GM18870 (cell line): ENCODE data around the gene KRTAP10-3.
"Not testable (repeated sequence)": the region's sequence is repeated elsewhere in the genome, so short reads cannot be mapped to it uniquely, and the experiment has no call there.

Source experiments
- ATAC-seq: cut with Tn5 transposase; IDR thresholded peaks from one replicate; pipeline ENCODE4 v1.9.1; 2021; ENCODE audit warnings: moderate library complexity; ENCODE audit not compliant: unreplicated experiment

The KRTAP10-3 gene

DNA sequence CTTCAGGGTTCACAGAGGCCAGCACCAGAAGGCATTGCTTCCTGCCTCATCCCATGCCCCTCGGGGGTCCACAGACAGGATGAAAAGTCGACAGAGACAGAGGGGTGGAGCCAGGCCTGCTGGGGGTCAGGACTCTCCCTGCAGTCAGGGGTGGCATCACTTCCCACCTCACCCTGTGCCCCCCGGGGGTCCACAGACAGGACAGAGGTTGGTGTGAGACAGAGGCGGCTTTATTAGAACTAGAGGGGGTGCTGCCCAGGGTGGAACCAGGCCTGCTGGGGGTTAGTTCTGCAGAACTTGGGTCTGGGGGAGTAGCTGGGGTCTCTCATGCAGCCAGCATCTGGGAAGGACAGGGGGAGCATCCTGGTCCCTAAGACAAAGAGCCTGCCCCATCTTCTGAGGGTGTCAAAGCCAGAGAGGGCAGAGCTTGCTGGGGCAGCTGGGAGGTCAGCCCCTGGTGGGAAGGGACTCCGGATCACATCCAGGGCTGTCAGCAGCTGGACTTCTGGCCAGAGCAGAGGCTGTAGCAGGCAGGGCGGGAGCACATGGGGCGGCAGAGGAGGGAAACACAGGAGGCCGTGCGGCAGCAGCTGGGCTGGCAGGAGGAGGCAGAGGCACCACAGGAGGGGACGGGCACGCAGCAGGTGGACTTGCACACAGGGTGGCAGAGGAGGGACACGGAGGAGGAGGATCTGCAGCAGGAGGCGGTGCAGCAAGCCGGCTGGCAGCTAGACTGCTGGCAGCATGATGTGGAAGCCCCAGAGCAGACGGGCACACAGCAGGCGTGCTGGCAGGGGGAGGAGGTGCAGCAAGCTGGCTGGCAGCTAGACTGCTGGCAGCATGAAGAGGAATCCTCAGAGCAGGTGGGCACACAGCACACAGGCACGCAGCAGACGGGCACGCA is 32.6 kb upstream of the KRTAP10-3 start:
- not testable (repeated sequence) for ATAC-seq

- no peak for ATAC-seq
These were observed 31.7 kb upstream of the KRTAP10-3 start for GRCh38 chr21:44590311-44590721.

DNA sequence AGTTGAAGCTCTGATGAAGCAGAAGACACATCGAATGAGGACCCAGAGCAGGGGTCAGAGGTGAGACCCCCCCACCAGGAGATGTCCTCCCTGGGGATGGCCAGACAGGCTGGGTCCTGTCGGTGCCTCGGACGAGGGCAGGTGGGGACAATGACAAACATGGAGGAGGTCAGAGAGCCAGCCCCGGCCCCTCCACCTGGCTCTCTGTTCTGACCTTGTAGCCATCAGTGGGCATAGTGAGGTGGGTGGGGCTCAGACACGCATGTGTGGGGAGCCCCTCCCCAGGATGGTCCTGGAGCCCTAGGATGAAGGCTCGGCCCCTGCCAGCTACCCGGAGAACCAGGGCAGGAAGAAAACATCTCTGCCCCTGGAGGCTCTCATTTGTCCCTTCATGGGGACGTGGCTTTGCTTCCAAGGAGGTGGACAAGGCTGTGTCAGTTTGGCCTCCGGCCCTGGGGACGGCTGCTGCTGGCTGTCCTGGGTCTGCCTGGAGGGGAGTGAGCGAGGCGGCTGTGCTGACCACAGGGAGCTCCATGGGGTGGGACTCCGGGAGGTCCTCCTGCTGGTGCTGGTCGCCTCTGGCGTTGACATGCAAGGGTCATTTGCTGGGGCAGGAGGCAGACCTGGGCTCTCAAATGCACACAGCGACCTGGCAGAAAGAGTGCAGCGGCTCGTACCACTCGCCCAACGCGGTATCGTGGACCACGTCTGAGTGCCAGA is 31.2 kb upstream of the KRTAP10-3 start:
- no peak for ATAC-seq

GRCh38 chr21:44589094-44589493 is 30.5 kb upstream of the KRTAP10-3 start:
- no peak for ATAC-seq

GRCh38 chr21:44585892-44586291 is 27.3 kb upstream of the KRTAP10-3 start:
- no peak for ATAC-seq

DNA sequence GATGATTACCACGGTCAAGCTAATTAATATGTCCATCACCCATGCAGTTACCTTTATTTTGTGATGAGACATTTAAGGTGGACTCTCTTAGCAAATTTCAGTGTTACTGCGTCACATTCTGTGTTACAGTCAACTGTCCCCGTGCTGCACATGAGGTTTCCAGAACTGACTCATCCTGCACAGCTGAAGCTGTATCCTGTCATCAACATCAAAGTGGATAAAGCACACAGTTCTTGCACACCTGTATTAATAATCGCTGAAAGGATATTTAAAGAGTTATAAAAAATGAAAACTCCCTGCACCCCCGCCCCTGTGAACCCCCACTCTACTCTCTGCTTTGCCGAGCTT is 25.2 kb upstream of the KRTAP10-3 start:
- ATAC-seq: no peak

DNA sequence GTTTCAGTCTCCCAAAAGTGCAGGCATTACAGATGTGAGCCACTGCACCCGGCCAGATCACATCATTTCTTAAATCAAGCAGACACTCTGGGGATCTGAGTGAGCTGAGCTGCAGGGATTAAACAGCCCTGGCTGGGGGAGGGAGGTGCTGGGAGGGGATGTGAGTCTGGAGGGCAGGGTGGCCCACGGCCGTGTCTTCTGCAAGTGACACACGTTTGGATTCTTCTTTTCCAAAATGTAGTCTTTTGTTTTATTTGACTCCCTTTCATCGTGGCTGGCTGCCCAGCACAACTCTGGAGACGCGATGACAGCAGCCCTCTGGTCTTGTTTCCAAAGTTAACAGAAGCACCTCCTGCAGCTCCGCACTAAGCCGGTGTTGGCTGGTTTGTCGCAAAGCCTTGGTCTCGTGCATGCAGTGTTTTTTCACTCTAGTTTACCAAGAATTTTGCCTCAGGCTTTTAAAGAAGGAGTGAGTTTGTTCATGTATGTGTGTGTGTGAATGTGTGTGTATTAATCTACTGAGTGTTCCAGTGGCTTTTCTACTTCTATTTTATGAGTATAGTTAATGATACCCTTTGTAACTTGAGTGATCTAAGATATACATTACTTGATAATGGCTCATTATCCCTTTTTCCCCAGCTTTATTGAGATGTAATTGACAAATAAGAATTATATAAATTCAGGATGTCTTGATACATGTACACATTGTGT is 24.6 kb upstream of the KRTAP10-3 start:
- no peak for ATAC-seq

- no peak for ATAC-seq
These were observed 23.5 kb upstream of the KRTAP10-3 start for GRCh38 chr21:44582055-44582454.

DNA sequence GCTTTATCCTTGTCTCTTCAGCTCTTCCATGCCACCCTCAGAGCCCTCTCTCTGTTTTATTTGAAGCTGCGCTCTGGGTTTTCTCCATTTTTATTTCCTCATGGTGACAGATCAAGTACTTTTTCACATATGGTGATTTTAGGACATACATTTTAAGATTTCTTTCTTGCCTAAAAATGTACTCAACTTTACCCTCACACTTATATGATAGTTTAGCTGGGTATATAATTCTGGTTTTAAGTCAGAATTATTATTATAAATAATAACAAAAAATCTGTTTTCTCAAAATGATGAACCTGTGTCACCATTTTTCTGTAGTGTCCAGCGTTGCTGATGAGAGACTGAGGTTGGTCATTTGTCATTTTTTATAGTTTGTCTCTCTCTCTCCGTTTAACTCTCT is 22.6 kb upstream of the KRTAP10-3 start:
- no peak for ATAC-seq

DNA sequence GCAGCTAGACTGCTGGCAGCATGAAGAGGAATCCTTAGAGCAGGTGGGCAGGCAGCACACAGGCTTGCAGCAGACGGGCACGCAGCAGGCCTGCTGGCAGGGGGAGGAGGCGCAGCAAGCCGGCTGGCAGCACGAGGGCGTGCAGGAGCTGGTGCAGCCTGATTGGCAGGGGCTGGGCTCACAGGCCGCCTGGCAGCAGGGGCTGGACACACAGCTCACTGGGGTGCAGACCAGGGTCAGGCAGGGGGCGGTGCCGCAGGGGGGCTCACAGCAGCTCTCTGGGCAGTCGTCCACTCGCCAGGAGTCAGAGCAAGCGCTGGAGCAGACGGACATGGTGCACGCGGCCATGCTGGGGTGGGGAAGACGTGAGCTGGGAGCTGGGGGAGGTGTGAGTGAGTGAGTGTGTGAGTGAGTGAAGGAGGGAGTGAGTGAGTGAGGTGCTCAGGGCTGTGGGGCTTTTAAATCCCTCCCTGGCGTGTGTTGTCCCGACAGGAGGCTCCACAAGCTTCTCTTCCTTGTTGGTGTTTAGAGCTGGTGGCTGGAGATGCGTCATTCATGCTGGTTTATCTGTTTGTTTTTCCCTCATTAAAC is 21.7 kb upstream of the KRTAP10-3 start, which contains the start of gene KRTAP10-5:
Gene KRTAP10-5 (minus strand): TSS at position 374 of the 591 bp plus-strand sequence. CDS start 26 bp downstream, at position 348.
- not testable (repeated sequence) for ATAC-seq

DNA sequence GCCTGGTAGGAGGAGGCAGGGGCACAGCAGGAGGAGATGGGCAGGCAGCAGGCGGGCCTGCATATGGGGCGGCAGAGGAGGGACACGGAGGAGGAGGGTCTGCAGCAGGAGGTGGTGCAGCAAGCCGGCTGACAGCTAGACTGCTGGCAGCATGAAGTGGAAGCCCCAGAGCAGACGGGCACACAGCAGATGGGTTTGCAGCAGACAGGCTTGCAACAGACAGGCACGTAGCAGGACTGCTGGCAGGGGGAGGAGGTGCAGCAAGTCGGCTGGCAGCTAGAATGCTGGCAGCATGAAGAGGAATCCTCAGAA is 21.2 kb upstream of the KRTAP10-3 start:
- ATAC-seq: no peak

DNA sequence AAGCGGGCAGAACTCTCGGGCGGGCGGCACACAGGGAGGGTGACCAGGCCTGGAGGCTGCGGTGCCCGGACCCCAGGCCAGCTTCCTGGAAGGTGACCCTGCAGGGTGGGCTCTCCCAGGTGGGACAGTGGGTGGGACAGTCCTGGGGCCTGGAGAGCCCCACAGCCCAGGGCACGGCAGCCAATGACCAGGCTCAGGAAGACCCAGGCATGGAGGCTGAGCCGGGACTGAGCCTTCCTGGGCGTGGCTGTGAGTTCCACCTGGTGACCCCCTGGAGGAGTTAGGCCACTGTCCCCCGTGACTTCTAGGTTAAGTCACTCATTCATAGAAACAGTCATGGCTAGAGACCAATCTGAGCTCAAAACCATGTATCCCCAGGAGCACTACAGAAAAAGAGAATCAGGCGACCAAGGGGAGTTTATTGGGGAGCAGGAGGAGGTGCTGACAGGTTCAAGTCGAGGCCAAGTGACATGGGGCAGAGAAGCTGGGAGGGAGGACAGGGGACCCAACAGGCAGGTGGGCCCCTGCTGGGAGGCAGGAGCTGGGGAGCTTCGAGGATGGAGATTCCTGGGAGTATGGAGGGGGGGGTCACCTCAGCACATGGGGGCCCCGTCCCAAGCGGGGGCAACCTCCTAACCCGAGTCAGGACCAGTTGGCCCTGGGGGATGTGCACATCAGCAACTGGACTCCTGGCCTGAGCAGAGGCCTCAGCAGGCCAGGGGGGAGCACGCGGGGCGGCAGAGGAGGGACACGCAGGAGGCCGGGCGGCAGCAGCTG is 20.6 kb upstream of the KRTAP10-3 start:
- ATAC-seq: no peak

- ATAC-seq: no peak
These were observed 19.9 kb upstream of the KRTAP10-3 start for GRCh38 chr21:44578371-44579055.

DNA sequence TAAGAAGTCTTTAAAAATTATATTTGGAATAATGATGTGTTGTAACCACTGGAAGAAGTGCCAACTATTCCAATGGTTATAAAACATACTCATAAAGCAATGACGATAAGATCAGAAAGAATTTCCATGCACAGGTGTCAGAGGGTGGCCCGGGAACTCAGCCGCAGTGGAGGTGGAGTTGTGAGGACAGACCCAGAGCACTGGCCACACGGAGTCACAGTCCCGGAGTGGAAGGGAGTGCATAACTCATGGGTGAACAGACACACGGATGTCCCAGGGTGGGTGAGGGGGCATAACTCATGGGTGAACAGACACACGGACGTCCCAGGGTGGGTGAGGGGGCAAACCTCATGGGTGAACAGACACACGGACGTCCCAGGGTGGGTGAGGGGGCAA is 17.4 kb upstream of the KRTAP10-3 start:
- ATAC-seq: no peak

DNA sequence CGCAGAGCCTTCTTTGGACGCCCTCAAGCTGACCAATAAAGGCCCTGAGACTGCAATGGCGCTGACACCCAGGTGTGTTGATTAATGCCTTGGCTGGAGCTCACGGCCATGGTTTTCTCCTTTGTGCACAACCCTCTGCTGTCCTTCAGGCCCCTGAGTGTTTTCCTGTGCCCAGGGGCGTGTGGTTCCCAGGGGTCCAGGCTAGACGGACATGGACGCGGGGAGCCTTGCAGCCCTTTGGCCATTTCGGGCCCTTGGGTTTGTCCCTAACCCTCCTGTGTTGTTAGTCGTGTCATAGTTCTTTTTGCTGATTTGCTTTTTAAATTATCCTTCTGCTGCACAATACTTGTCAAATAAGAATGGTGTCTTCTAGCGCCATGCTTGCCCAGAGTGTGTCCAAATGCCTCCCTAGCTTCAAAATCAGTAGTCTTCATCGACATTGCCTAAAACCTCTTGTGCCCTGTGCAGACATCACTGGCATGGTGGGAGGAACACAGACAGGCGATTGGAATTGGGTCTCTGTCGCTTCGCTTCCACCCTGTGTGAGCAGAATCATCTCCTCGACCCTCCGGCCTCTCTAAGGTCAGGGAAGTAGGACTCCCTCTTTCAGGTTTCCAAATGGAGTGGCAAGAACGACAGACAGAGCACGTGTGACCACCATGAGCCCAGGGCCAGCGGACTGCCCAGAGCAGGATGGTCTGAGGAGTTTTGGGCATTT is 16.9 kb upstream of the KRTAP10-3 start:
- ATAC-seq: no peak

DNA sequence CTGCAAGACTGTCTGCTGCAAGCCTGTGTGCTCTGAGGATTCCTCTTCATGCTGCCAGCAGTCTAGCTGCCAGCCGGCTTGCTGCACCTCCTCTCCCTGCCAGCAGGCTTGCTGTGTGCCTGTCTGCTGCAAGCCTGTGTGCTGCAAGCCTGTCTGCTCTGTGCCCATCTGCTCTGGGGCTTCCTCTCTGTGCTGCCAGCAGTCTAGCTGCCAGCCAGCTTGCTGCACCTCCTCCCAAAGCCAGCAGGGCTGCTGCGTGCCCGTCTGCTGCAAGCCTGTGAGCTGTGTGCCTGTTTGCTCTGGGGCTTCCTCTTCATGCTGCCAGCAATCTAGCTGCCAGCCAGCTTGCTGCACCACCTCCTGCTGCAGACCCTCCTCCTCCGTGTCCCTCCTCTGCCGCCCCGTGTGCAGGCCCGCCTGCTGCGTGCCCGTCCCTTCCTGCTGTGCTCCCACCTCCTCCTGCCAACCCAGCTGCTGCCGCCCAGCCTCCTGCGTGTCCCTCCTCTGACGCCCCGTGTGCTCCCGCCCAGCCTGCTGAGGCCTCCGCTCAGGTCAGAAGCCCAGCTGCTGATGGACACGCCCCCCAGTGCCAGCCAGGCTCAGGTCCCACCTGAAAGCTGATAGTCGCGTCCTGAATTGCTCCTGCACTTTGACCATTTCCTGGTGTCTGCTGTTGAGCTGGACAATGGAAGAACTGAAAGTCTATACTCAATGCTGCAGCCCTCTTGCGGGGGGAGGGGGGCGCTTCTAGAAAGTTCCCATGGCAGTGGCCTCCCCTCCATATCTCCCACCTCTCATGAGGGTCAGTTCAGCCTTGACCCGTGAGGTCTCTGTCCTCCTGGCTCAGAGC is 16.1 kb upstream of the KRTAP10-3 start:
- no peak for ATAC-seq

- not testable (repeated sequence) for ATAC-seq
These were observed 15.2 kb upstream of the KRTAP10-3 start, which contains the start of gene KRTAP10-4 for GRCh38 chr21:44573630-44574456. Gene KRTAP10-4 (plus strand): TSS chr21:44573729. CDS start chr21:44573759, 30 bp downstream.
